ENCODE results near the gene PEA15. TPM values are rescaled to one million over a fixed set of nuclear protein-coding genes. Genes with fewer than 3 reads are reported as not detected.

Gene PEA15
- total RNA-seq, 1 experiment from 2014 or later = 94.3 TPM

DNA sequence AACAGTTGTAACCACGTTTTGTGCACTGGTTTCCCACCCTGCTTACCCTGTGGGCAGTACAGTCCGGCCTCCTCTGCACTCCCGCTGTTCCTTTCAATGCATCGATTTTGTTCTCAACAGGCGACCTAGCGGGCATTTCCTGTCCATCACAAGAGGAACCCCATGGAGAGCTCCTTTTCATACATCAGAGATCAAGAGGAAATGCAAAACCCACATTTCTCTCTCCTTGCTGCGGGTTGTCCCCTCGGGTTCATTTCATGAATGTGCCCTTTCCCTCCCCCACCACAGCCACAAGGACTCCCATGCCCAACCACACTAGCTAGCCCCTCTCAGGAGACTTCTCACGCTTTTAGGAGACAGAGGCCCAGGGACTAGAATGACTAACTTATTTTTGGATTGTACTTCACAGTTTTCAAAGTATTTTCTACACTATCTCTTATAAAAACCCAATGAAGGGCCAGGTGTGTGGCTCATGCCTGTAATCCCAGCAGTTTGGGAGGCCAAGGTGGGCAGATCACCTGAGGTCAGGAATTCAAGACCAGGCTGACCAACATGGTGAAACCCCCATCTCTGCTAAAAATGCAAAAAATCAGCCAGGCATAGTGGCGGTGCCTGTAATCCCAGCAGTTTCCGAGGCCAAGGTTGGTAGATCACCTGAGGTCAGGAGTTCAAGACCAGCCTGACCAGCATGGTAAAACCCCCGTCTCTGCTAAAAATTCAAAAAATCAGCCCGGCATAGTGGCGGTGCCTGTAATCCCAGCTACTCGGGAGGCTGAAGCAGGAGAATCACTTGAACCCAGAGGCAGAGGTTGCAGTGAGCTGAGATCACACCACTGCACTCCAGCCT, 35.4 kb upstream of the PEA15 start:
- no peak for ATAC-seq
- H3K27me3 ChIP-seq (ENCODE audit: control insufficient read depth, insufficient read depth, low read length) = peaks cover 10% of the 10 kb centered on the region
- DNase-seq (ENCODE audit: low read depth, low spot score) = no peak
- no peak overlapping the region for H3K27ac ChIP-seq (ENCODE audit: low read length)
- ChIA-PET CTCF (interaction anchor here (1.3 kb wide), 1 partner anchor 24 kb away, joined by 3 read pairs; no protein-coding TSS in a partner anchor), POLR2A (no interaction called here)
- BruUV-seq (replicated peaks) = no TSS peak
- intact Hi-C loops (cut with micrococcal nuclease; ENCODE audit: unreplicated experiment) = no loop called here
- no peaks in the 10 kb centered on the region for H3K36me3 ChIP-seq (ENCODE audit: control insufficient read depth, insufficient read depth, low read length)
- H3K9me3 ChIP-seq (ENCODE audit: control insufficient read depth, insufficient read depth, low read depth, low read length) = no peaks in the 10 kb centered on the region
- TF ChIP-seq, protein P1, sequence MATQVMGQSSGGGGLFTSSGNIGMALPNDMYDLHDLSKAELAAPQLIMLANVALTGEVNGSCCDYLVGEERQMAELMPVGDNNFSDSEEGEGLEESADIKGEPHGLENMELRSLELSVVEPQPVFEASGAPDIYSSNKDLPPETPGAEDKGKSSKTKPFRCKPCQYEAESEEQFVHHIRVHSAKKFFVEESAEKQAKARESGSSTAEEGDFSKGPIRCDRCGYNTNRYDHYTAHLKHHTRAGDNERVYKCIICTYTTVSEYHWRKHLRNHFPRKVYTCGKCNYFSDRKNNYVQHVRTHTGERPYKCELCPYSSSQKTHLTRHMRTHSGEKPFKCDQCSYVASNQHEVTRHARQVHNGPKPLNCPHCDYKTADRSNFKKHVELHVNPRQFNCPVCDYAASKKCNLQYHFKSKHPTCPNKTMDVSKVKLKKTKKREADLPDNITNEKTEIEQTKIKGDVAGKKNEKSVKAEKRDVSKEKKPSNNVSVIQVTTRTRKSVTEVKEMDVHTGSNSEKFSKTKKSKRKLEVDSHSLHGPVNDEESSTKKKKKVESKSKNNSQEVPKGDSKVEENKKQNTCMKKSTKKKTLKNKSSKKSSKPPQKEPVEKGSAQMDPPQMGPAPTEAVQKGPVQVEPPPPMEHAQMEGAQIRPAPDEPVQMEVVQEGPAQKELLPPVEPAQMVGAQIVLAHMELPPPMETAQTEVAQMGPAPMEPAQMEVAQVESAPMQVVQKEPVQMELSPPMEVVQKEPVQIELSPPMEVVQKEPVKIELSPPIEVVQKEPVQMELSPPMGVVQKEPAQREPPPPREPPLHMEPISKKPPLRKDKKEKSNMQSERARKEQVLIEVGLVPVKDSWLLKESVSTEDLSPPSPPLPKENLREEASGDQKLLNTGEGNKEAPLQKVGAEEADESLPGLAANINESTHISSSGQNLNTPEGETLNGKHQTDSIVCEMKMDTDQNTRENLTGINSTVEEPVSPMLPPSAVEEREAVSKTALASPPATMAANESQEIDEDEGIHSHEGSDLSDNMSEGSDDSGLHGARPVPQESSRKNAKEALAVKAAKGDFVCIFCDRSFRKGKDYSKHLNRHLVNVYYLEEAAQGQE (IDR thresholded peaks at IDR 0.05; ENCODE audit: insufficient read depth in 1 of 2, low read depth in 2 of 2, low read length in 1 of 2) = no peak
- TF ChIP-seq SIN3A (IDR thresholded peaks at IDR 0.05; ENCODE audit: borderline replicate concordance, insufficient read depth, low read depth, low read length) (no peak), POLR2AphosphoS5 (IDR thresholded peaks at IDR 0.05; ENCODE audit: low read depth, low read length) (no peak), TCF7L2 (IDR thresholded peaks at IDR 0.05; ENCODE audit: low read depth, low read length) (no peak)
- H3K4me1 ChIP-seq (ENCODE audit: control insufficient read depth, insufficient read depth, low read length) = no peaks in the 10 kb centered on the region
- in situ Hi-C loops (cut with HindIII; ENCODE audit: low pct_unique_long_range_greater_than_20kb, low sequenced_read_pairs) = no loop called here
- H3K4me3 ChIP-seq (ENCODE audit: low read depth in 2 of 2, low read length in 2 of 2) = no peak overlapping the region

DNA sequence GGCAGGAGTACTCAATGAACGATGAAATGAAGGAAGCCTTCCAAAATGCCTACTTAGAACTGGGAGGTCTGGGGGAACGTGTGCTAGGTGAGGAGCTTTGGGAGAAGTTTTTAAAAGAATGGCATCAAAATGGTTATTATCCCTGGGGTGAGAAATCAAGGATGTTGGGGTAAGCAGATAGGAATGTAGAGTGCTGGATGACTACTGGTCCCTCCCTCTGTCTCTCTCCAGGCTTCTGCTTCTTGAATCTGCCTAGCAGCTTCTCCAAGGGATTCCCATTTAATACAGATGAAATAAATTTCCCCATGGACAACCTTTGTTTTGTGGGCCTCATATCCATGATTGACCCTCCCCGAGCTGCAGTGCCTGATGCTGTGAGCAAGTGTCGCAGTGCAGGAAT, 33.8 kb upstream of the PEA15 start:
- H3K27ac ChIP-seq (ENCODE audit: low read length) = no peak overlapping the region
- intact Hi-C loops (cut with micrococcal nuclease; ENCODE audit: unreplicated experiment) = no loop called here
- peaks cover 5% of the 10 kb centered on the region for H3K27me3 ChIP-seq (ENCODE audit: control insufficient read depth, insufficient read depth, low read length)
- TF ChIP-seq, protein P2, sequence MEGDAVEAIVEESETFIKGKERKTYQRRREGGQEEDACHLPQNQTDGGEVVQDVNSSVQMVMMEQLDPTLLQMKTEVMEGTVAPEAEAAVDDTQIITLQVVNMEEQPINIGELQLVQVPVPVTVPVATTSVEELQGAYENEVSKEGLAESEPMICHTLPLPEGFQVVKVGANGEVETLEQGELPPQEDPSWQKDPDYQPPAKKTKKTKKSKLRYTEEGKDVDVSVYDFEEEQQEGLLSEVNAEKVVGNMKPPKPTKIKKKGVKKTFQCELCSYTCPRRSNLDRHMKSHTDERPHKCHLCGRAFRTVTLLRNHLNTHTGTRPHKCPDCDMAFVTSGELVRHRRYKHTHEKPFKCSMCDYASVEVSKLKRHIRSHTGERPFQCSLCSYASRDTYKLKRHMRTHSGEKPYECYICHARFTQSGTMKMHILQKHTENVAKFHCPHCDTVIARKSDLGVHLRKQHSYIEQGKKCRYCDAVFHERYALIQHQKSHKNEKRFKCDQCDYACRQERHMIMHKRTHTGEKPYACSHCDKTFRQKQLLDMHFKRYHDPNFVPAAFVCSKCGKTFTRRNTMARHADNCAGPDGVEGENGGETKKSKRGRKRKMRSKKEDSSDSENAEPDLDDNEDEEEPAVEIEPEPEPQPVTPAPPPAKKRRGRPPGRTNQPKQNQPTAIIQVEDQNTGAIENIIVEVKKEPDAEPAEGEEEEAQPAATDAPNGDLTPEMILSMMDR (IDR thresholded peaks at IDR 0.05) = no peak
- TF ChIP-seq TCF7L2 (IDR thresholded peaks at IDR 0.05; ENCODE audit: low read depth, low read length) = no peak
- no peak for TF ChIP-seq SIN3A (IDR thresholded peaks at IDR 0.05; ENCODE audit: borderline replicate concordance, insufficient read depth, low read depth, low read length)
- TF ChIP-seq, protein P1 (IDR thresholded peaks at IDR 0.05; ENCODE audit: insufficient read depth in 1 of 2, low read depth in 2 of 2, low read length in 1 of 2) = no peak
- TF ChIP-seq POLR2AphosphoS5 (IDR thresholded peaks at IDR 0.05; ENCODE audit: low read depth, low read length) = no peak
- in situ Hi-C loops (cut with HindIII; ENCODE audit: low pct_unique_long_range_greater_than_20kb, low sequenced_read_pairs) = no loop called here
- H3K4me3 ChIP-seq (ENCODE audit: low read depth in 2 of 2, low read length in 2 of 2) = no peak overlapping the region
- no TSS peak for BruUV-seq (replicated peaks)
- H3K9me3 ChIP-seq (ENCODE audit: control insufficient read depth, insufficient read depth, low read depth, low read length) = no peaks in the 10 kb centered on the region
- ChIA-PET CTCF (interaction anchor here (0.6 to 1.3 kb wide), 2 partner anchors 25 to 71 kb away, joined by 5 to 6 read pairs; no protein-coding TSS in a partner anchor), POLR2A (no interaction called here)
- ATAC-seq (no peak), DNase-seq (ENCODE audit: low read depth, low spot score) (no peak)
- H3K36me3 ChIP-seq (ENCODE audit: control insufficient read depth, insufficient read depth, low read length) = no peaks in the 10 kb centered on the region
- H3K4me1 ChIP-seq (ENCODE audit: control insufficient read depth, insufficient read depth, low read length) = no peaks in the 10 kb centered on the region
